ENCODE measurements around the gene ZNF92. TPM values are rescaled to one million over a fixed set of nuclear protein-coding genes. Genes with fewer than 3 reads are reported as not detected.
"Not testable (repeated sequence)": the region's sequence is repeated elsewhere in the genome, so short reads cannot be mapped to it uniquely, and the experiment has no call there.

ZNF92 gene
- 10 to 100 TPM in 6 of 8 experiments, 1 to 10 TPM in 2; 4.3 to 27.8 (median 16.0) TPM for total RNA-seq

- in situ Hi-C loops (cut with MboI; ENCODE audit: low pct_unique_long_range_greater_than_20kb in 2 of 9, low sequenced_read_pairs in 9 of 9, unreplicated experiment in 9 of 9): no loop called here
- WGBS, 10 experiments: 0 to 3% (median 1%) methylated on average over 1 to 22 of the region's 44 CpGs; no CpG with 5 or more reads in 2 of the 10 experiments
- ATAC-seq (replicated peaks in 6 of 8): peak; percentile 96 to 100 (median 99)
- peak within 1 kb of the TSS; percentile 50 to 95 (median 74) for H3K4me3 ChIP-seq
- peak within 1 kb of the TSS; percentile 87 to 92 for H3K27ac ChIP-seq
- H3K4me1 ChIP-seq (replicated peaks in 1 of 2): peaks cover 0 to 9% of the 10 kb centered on the region in 2 donors
These were observed at the start of gene ZNF92 for GRCh38 chr7:65373608-65374351. ZNF92 (plus strand) TSS chr7:65373855; CDS start chr7:65373998, 143 bp downstream.

- no peak overlapping the region for H3K4me3 ChIP-seq
- 71 to 100% (median 98%) methylated on average over 1 to 4 of the region's 5 CpGs; no CpG with 5 or more reads in 1 of the 10 experiments for WGBS, 10 experiments
- in situ Hi-C loops (cut with MboI; ENCODE audit: low pct_unique_long_range_greater_than_20kb in 2 of 9, low sequenced_read_pairs in 9 of 9, unreplicated experiment in 9 of 9): loop anchor here in 1 of 9 experiments (25.0 kb wide), 1 partner anchor 111 kb away; no protein-coding TSS in a partner anchor
- H3K27ac ChIP-seq: no peak overlapping the region
- ATAC-seq (replicated peaks in 6 of 8): peak in 2 of 8 experiments; percentile 60 to 80
- H3K4me1 ChIP-seq (replicated peaks in 1 of 2): no peaks in the 10 kb centered on the region
These were observed 47.7 kb upstream of the ZNF92 start for GRCh38 chr7:65325793-65326432.

- no peak for ATAC-seq (replicated peaks in 6 of 8)
- Histone ChIP-seq H3K4me3 (no peak overlapping the region), H3K27ac (no peak overlapping the region), H3K4me1 (replicated peaks in 1 of 2) (no peaks in the 10 kb centered on the region)
- in situ Hi-C loops (cut with MboI; ENCODE audit: low pct_unique_long_range_greater_than_20kb in 2 of 9, low sequenced_read_pairs in 9 of 9, unreplicated experiment in 9 of 9): loop anchor here in 1 of 9 experiments (25.0 kb wide), 1 partner anchor 99 kb away; no protein-coding TSS in a partner anchor
- WGBS, 10 experiments: 0 to 100% (median 78%) methylated on average over 1 to 2 of the region's 2 CpGs; no CpG with 5 or more reads in 1 of the 10 experiments
These were observed 35.3 kb upstream of the ZNF92 start for GRCh38 chr7:65338346-65338745.

- WGBS, 10 experiments: 0 to 100% (median 79%) methylated on average over 1 to 2 of the region's 3 CpGs; no CpG with 5 or more reads in 5 of the 10 experiments
- H3K27ac ChIP-seq: no peak overlapping the region
- H3K4me1 ChIP-seq (replicated peaks in 1 of 2): no peaks in the 10 kb centered on the region
- no peak overlapping the region for H3K4me3 ChIP-seq
- in situ Hi-C loops (cut with MboI; ENCODE audit: low pct_unique_long_range_greater_than_20kb in 2 of 9, low sequenced_read_pairs in 9 of 9, unreplicated experiment in 9 of 9): loop anchor here in 1 of 9 experiments (25.0 kb wide), 1 partner anchor 98 kb away; no protein-coding TSS in a partner anchor
- no peak for ATAC-seq (replicated peaks in 6 of 8)
These were observed 34.4 kb upstream of the ZNF92 start for GRCh38 chr7:65339257-65339656.

- 4 to 100% (median 63%) methylated on average over 2 to 4 of the region's 4 CpGs; no CpG with 5 or more reads in 2 of the 10 experiments for WGBS, 10 experiments
- Histone ChIP-seq H3K4me3 (no peak overlapping the region), H3K4me1 (replicated peaks in 1 of 2) (no peaks in the 10 kb centered on the region), H3K27ac (no peak overlapping the region)
- in situ Hi-C loops (cut with MboI; ENCODE audit: low pct_unique_long_range_greater_than_20kb in 2 of 9, low sequenced_read_pairs in 9 of 9, unreplicated experiment in 9 of 9): loop anchor here in 1 of 9 experiments (25.0 kb wide), 1 partner anchor 94 kb away; no protein-coding TSS in a partner anchor
- peak in 1 of 8 experiments; percentile 20 for ATAC-seq (replicated peaks in 6 of 8)
These were observed 30.7 kb upstream of the ZNF92 start for GRCh38 chr7:65342723-65343629.

- H3K27ac ChIP-seq; H3K4me1 ChIP-seq (replicated peaks in 1 of 2); ATAC-seq (replicated peaks in 6 of 8); H3K4me3 ChIP-seq: not testable (repeated sequence)
- whole genome bisulfite sequencing, 10 experiments: 27 to 100% (median 63%) methylated on average over 1 to 4 of the region's 4 CpGs; no CpG with 5 or more reads in 2 of the 10 experiments
- in situ Hi-C loops (cut with MboI; ENCODE audit: low pct_unique_long_range_greater_than_20kb in 2 of 9, low sequenced_read_pairs in 9 of 9, unreplicated experiment in 9 of 9): loop anchor here in 1 of 9 experiments (25.0 kb wide), 1 partner anchor 93 kb away; no protein-coding TSS in a partner anchor
These were observed 29.1 kb upstream of the ZNF92 start for GRCh38 chr7:65344541-65344940.

- no peaks in the 10 kb centered on the region for H3K4me1 ChIP-seq (replicated peaks in 1 of 2)
- no peak overlapping the region for H3K4me3 ChIP-seq
- no peak overlapping the region for H3K27ac ChIP-seq
- no peak for ATAC-seq (replicated peaks in 6 of 8)
- 0 to 100% (median 79%) methylated on average over 1 to 3 of the region's 4 CpGs; no CpG with 5 or more reads in 2 of the 10 experiments for WGBS, 10 experiments
- in situ Hi-C loops (cut with MboI; ENCODE audit: low pct_unique_long_range_greater_than_20kb in 2 of 9, low sequenced_read_pairs in 9 of 9, unreplicated experiment in 9 of 9): no loop called here
These were observed 19.4 kb upstream of the ZNF92 start for GRCh38 chr7:65354263-65354662.

- no peak overlapping the region for H3K4me3 ChIP-seq
- ATAC-seq (replicated peaks in 6 of 8): no peak
- in situ Hi-C loops (cut with MboI; ENCODE audit: low pct_unique_long_range_greater_than_20kb in 2 of 9, low sequenced_read_pairs in 9 of 9, unreplicated experiment in 9 of 9): no loop called here
- WGBS, 10 experiments: 51 to 100% (median 87%) methylated on average over 1 to 3 of the region's 3 CpGs; no CpG with 5 or more reads in 2 of the 10 experiments
- H3K4me1 ChIP-seq (replicated peaks in 1 of 2): peaks cover 0 to 2% of the 10 kb centered on the region in 2 donors
- H3K27ac ChIP-seq: no peak overlapping the region
These were observed 3.8 kb upstream of the ZNF92 start for GRCh38 chr7:65369843-65370242.

GRCh38 chr7:65371468-65371867 lies 2.2 kb upstream of the ZNF92 start:
- in situ Hi-C loops (cut with MboI; ENCODE audit: low pct_unique_long_range_greater_than_20kb in 2 of 9, low sequenced_read_pairs in 9 of 9, unreplicated experiment in 9 of 9): no loop called here
- WGBS, 10 experiments: 18 to 100% (median 85%) methylated on average over 1 to 5 of the region's 5 CpGs; no CpG with 5 or more reads in 3 of the 10 experiments
- ATAC-seq (replicated peaks in 6 of 8): no peak
- Histone ChIP-seq H3K27ac (no peak overlapping the region), H3K4me3 (no peak overlapping the region), H3K4me1 (replicated peaks in 1 of 2) (peaks cover 0 to 9% of the 10 kb centered on the region in 2 donors)

- H3K27ac ChIP-seq: no peak overlapping the region
- peaks cover 0 to 9% of the 10 kb centered on the region in 2 donors for H3K4me1 ChIP-seq (replicated peaks in 1 of 2)
- in situ Hi-C loops (cut with MboI; ENCODE audit: low pct_unique_long_range_greater_than_20kb in 2 of 9, low sequenced_read_pairs in 9 of 9, unreplicated experiment in 9 of 9): no loop called here
- WGBS, 10 experiments: 33 to 100% (median 88%) methylated on average over 1 to 2 of the region's 3 CpGs; no CpG with 5 or more reads in 3 of the 10 experiments
- H3K4me3 ChIP-seq: no peak overlapping the region
- peak in 3 of 8 experiments; percentile 8 to 36 (median 18) for ATAC-seq (replicated peaks in 6 of 8)
These were observed 5.7 kb downstream of the ZNF92 start for GRCh38 chr7:65379318-65379717.

GRCh38 chr7:65381742-65382141 lies 8.1 kb downstream of the ZNF92 start:
- Histone ChIP-seq H3K4me3 (no peak overlapping the region), H3K27ac (no peak overlapping the region), H3K4me1 (replicated peaks in 1 of 2) (no peaks in the 10 kb centered on the region)
- in situ Hi-C loops (cut with MboI; ENCODE audit: low pct_unique_long_range_greater_than_20kb in 2 of 9, low sequenced_read_pairs in 9 of 9, unreplicated experiment in 9 of 9): no loop called here
- 39 to 100% (median 78%) methylated on average over 1 to 3 of the region's 3 CpGs for WGBS, 10 experiments
- no peak for ATAC-seq (replicated peaks in 6 of 8)

GRCh38 chr7:65382452-65382851 lies 8.8 kb downstream of the ZNF92 start:
- no peak for ATAC-seq (replicated peaks in 6 of 8)
- H3K27ac ChIP-seq: no peak overlapping the region
- no peaks in the 10 kb centered on the region for H3K4me1 ChIP-seq (replicated peaks in 1 of 2)
- H3K4me3 ChIP-seq: no peak overlapping the region
- in situ Hi-C loops (cut with MboI; ENCODE audit: low pct_unique_long_range_greater_than_20kb in 2 of 9, low sequenced_read_pairs in 9 of 9, unreplicated experiment in 9 of 9): no loop called here
- 50 to 100% (median 71%) methylated on average over 1 to 3 of the region's 3 CpGs; no CpG with 5 or more reads in 1 of the 10 experiments for WGBS, 10 experiments

All from motor neuron (in vitro differentiated cells).